Activated CD4-positive, alpha-beta T cell treated with anti-CD3 and anti-CD28 coated beads, Interleukin-2, amount 50 U/mL, for 24 hours (primary cell): ENCODE measurements around the gene CLIP1.
A peak's percentile ranks its signal among the peaks of the same experiment; 100 is the strongest.
"Not testable (repeated sequence)": the region's sequence is repeated elsewhere in the genome, so short reads cannot be mapped to it uniquely, and the experiment has no call there.

Experiments
- DNase-seq, 2 donors: peaks; one replicate each; pipeline ENCODE4 v3.0.0-alpha.2; 2020; ENCODE audit warnings: low read depth in 1 of 2, low spot score in 1 of 2

CLIP1 gene

GRCh38 chr12:122357536-122357935 lies 64.9 kb downstream of the CLIP1 start:
- not testable (repeated sequence) for DNase-seq

GRCh38 chr12:122356991-122357390 lies 65.5 kb downstream of the CLIP1 start:
- DNase-seq: not testable (repeated sequence)

- peak; percentile 13 to 42 for DNase-seq
Observed at GRCh38 chr12:122356192-122356635, 66.3 kb downstream of the CLIP1 start.

GRCh38 chr12:122355706-122356105 lies 66.8 kb downstream of the CLIP1 start:
- no peak for DNase-seq

- no peak for DNase-seq
Observed at GRCh38 chr12:122354958-122355641, 67.4 kb downstream of the CLIP1 start.

GRCh38 chr12:122352394-122352793 lies 70.1 kb downstream of the CLIP1 start:
- DNase-seq: no peak

GRCh38 chr12:122350141-122350848 lies 72.2 kb downstream of the CLIP1 start:
- no peak for DNase-seq

GRCh38 chr12:122349078-122349477 lies 73.4 kb downstream of the CLIP1 start:
- no peak for DNase-seq

GRCh38 chr12:122348505-122348904 lies 74.0 kb downstream of the CLIP1 start:
- DNase-seq: no peak

- no peak for DNase-seq
Observed at GRCh38 chr12:122346054-122346453, 76.4 kb downstream of the CLIP1 start.

- no peak for DNase-seq
Observed at GRCh38 chr12:122345042-122345441, 77.4 kb downstream of the CLIP1 start.

GRCh38 chr12:122336015-122336946 lies 86.2 kb downstream of the CLIP1 start:
- DNase-seq: peak; percentile 8 to 9

- DNase-seq: no peak
Observed at GRCh38 chr12:122333142-122334087, 89.1 kb downstream of the CLIP1 start.

GRCh38 chr12:122327494-122328385 lies 94.7 kb downstream of the CLIP1 start:
- DNase-seq: no peak

GRCh38 chr12:122327014-122327413 lies 95.5 kb downstream of the CLIP1 start:
- no peak for DNase-seq

- DNase-seq: no peak
Observed at GRCh38 chr12:122326586-122326985, 95.9 kb downstream of the CLIP1 start.

- no peak for DNase-seq
Observed at GRCh38 chr12:122323311-122324019, 99.0 kb downstream of the CLIP1 start.

- no peak for DNase-seq
Observed at GRCh38 chr12:122322501-122322900, 100.0 kb downstream of the CLIP1 start.
